Activated T-cell treated with anti-CD3 and anti-CD28 coated beads for 24 hours (primary cell): Measurements from ENCODE around the gene WDR64.

Experiments used
- DNase-seq: peaks from one replicate; pipeline ENCODE4 v3.0.0-alpha.2; 2020; ENCODE audit warnings: low read depth

Gene WDR64

DNA sequence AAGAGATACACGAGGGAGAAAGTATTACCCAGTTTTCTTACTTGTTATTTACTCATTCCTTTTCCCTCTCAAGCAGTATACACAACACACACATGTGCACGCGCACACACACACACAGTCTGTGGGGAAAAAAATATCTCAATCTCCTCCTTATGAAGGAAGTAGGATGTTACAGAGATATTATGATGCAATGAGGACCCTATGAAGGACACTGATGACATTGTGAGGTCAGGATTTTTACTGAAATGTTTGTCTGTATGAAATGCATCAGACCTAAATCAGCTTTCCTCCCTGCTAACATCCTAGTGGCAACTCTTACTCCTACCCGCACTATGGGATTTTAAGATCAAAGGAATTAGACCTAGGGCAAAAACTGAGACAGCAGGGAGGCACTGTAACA lies at the start of gene WDR64:
WDR64 (plus strand) TSS at position 270 of the 400 bp plus-strand sequence. CDS start 204 bp downstream, outside the sequence.
- DNase-seq: no peak

DNA sequence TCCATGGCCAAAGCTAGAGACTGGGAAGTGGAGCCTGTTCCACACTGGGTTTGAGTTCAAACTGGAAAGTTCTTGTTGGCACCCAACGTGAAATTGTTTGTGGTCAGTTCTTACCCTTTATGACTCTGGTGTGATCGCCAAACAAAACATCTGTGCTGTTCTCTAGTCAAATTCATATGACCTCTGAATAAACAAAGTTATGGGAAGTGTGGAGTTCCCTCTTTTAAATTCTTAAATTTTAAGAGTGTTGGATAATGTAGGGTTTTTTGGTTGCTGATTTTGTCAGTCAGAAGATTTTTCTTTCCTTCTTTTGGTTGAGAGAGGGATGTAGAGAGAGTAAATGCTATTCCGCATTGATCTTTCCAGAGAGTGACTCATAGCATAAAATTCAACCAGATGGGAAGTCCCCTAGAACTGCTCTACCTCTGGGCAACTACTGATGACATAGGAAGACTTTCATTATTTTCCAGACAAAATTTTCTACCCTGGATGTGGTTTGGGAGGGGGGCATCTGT lies 48.3 kb upstream of the WDR64 start:
- DNase-seq: no peak

DNA sequence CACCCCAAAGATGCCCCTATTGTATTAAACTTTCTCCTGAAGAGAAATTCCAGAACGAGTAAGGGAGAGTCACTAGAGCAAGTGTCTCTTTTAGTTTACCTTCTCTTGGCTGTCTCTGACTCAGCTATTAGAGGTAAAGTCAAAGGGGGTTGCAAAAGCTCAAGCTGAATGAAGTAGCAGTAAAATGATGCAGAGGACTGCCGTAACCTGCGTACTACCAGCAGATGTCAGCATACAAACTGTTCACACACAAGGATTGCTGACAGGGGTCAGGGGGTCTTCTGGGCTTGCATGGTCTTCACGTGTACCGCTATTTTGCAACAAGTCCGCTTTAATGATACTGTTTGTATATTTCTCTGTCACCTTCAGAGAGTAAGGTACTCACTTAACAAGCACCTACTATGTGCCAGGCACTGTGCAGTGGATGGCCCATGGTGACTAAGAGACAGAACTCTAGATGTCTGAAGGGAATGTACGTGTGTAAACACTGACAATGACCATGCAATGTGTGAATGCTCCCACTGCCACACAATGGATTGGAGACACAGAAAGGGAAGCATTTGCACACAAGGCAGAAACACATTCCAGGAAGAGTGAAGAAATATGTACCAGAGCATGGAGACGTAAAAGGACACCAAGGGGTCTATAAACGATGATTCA lies 46.8 kb upstream of the WDR64 start:
- no peak for DNase-seq

DNA sequence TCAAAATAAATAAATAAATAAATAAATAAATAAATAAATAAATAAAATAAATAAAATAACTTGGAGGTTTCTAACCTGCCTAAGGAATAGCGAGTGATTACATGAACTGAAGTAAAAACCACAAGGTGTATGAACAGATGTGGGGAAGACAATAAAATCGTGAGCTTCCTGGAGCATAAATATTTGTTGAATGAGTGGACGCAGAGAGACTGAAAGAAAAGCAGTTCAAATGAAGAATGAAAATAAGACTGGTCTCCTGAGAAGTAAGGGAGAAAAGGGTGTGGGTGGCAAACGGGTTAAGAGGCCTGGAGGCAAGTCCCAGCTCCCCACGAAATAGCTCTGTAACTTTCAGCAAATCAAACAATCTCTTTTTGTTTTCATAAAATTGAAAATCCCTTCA lies 45.5 kb upstream of the WDR64 start:
- DNase-seq: no peak

DNA sequence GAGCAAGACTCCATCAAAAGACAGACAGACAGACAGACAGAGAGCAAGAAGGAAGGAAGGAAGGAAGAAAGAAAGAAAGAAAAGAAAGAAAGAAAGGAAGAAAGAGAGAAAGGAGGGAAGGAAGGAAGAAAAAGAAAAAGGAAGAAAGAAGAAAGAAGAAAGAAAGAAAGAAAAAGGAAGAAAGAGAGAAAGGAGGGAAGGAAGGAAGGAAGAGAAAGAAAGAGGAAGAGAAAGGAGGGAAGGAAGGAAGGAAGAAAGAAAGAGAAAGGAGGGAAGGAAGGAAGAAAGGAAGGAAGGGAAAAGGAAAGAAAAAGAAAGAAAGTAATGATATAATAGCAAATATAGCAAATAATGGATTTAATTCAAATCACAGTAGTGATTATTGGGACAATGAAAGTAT lies 44.6 kb upstream of the WDR64 start:
- no peak for DNase-seq

DNA sequence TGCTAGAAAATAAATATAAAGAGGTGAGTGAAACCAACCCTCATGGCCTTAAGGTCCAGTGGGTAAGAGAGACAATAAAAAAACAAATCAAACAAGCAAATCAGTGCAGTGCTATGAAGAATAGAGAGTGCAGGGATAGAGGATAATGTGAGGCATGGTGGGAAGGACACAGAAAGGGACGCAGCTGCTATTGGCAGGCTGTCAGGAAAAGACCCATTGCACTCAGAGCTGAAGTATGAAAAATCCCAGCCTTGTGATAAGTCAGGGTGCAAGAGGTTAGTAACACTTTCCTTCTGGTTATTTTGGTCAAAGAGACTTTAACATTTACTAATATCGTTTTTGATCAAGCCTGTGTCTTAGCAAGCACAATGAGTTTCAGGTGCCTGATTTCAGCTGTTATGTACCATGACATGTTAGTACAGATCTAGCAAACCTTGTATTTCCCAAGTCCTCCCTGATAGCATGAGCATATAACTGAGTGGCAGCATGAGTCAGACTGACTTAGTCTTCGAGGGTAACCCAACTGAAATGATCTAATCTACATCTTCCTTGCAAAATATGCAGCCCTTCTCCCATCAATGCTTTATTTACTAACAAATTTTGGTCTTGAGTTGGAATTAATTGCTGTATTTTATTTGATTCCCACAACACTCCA lies 43.6 kb upstream of the WDR64 start:
- DNase-seq: no peak

DNA sequence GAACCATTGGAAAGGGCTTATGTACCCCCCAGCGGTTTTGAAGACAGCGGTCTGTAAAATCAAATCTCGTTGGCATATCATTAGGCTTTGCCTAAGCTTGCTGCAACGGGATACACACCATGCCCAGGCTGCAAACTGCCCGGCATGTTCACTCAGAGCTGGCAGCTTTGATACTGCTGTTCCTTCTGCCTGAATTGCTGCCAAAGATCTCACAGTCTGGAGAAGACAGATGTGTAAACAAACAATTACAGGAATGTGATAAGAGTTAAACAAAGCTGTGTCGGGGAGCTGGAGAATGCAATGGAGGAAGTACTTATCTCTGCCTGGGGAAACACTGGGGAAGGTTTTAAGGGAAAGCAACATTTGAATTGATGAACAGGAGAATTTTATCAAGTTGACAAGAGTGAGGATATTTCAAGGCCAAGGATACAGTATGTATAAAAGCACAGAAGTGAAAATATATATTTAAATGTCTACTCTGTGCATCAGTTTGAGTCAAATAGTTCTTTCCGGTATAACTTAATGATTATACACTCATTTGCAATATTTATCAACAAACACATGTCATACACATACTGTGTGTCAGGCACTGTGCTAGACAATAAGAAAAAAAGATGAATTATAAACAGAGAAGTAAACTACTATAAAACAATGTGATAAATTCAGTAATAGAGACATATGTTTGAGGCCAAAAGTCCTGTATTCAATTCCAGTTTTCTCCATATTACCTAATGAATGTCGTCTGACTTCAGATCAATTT lies 41.8 kb upstream of the WDR64 start:
- no peak for DNase-seq

DNA sequence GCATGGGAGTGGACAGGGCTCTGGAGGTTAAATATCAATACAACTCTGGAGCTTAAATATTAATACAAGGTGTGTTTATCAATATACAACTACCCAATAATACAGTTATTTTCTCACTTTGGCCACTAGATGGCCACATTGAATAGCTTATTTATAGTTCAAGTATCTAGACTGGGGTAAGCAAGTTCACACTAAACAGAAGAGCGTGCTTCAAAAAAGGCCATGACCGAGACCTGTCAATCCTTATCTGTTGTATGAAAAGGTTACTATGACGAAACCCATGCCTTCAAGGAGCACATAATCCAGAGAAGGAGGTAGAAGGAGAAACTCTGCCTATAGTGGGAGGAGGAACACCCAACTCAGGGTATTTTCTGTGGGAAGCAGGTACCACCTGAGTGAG lies 41.0 kb upstream of the WDR64 start:
- no peak for DNase-seq

DNA sequence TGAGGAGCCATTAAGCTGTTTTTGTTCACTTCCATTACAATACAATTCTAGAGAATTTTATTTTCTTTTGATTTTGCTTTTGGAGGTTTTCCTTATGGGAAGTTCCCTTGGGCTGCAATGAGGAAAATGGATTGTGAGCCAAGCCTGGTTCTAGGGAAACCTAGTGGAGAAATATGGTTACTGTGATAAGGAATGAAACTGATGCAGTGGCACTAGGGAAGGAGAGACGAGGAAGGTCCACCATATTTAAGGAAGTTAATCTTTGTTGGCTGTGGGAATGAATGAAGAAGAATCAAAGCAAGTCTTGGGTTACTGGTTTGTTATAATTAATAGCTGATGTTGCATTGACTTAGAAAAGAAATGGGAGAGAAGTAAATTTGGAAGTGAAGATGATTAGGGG lies 40.3 kb upstream of the WDR64 start:
- no peak for DNase-seq

DNA sequence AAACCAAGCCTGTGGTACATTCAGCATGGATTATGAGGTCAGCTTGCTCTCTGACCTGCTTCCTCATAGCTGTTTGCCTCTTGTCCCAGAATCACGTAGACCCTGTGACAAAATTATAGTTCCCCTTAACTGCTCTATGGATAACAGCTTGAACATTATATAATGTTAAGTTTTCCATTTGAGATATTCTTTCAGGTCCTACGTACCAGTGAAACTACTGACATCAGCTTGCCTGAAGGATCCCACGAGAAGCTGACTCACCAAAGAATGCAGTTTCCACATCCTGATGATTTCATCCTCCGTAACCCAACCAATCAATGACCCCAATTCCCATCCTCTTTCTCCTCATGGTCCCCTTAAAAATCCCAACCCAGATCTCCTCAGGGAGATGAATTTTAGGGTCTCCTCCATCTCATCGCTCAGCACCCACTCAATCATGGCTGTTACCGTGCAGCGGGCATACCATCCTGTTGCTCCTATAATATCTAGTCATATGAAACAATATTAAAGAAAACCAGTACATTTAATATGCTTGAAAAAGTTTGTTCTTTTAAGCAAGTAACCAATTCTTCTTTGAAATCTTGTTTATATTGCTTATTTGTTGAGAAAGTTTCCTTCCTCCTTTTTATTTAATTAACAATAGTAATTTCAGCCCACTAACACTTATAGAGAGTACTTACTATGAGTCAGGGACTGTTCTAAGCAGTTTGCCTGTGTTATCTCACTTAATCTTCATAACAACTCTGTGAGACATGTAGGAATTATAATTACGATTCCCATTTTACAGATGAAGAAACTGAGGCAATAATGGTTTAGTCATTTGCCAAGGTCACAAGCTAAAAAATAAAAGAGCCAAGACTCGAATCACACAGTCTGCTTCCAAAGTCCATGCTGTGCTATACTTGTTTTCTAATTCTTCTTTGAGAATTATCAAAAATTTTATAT lies 39.3 kb upstream of the WDR64 start:
- DNase-seq: no peak

DNA sequence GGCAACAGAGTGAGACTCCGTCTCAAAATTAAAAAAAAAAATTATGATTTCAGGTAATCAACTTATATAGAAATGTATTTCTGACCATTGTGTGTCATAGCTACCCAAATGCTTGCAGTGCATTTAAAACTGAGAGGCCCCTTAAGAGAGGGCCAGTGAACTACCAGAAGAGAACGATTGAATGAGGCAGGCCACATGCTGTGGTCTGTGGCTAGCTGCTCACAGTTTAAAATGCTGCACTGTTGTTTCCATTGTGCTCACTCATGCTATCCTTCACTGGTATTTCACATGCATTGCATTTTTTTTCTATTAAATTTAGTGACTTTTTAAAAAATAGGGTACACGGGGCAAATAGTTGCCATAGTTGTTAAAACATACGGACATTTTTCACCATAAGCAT lies 37.9 kb upstream of the WDR64 start:
- DNase-seq: no peak

DNA sequence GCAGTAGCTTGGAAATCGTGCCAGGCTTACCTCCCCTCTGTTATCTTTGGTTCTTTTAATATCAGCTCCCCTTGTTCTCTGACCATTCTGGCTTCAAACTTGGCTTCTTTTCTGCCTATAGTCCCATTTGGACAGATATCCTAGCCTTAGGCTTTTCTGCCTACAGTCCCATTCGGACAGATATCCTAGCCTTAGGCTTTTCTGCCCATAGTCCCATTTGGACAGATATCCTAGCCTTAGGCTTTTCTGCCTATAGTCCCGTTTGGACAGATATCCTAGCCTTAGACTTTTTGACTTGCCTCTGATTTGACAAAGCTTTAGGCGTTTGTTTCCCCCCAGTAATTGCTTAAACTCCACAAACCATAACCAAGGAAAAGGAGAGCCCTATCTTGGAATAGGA lies 37.5 kb upstream of the WDR64 start:
- no peak for DNase-seq

DNA sequence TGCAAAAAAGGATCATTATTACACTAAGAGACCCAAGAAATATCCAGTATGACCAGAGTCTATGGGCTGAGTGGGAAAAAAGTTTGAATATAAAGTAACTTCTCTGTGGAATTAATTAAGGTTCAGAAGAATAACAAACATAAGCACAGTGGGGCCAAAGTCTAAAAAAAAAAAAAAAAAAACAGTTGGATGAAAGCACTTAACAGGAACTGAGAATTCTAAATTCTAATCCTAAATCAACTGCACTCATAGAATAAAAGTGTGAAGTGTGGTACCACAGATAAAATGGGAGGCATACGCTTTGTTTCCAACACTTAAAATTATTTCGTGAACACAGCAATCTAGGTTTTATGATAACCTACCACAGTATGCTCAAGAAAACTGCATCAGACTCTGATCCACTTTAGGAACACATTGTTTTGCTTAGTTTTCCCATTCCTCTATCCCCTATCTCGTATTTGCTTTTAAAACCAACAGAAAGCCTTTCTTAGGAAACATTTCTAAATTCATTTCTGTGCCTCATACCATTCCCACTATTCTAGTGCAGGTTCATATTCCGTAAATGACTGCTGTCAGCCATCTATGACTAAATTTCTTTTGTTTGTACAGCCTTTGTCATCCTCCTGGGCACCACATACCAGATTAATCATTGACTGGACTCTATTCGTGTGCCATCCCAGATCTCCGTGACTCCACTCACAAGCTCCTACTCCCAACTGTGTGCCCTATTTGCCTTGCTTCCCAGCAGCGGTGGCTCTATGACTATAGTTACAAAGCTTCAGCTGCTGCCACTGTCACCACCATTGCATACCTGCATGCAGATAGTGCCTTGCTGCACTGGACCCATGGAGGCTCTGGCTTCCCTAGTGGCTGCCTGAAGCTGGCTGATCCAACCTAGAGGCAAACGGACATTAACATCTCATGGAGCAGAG lies 36.8 kb upstream of the WDR64 start:
- no peak for DNase-seq

DNA sequence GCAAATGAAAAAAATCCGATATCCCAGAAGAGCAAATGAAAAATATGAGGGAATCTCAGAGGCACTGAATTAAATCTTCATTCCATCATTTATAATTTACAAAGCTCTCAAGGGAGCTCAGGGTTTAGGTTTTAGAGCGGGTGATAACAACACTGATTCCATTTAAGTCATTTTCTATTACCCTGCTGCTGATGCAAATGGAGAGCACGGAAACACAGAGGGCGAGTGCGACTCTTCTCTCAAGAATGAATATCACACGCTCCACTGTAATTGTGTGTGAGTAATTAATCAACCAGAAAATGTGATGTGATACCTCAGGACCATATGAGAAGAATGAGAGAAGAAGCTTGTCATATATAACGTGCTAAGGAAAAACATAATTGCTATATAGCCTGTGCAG lies 34.7 kb upstream of the WDR64 start:
- DNase-seq: no peak

DNA sequence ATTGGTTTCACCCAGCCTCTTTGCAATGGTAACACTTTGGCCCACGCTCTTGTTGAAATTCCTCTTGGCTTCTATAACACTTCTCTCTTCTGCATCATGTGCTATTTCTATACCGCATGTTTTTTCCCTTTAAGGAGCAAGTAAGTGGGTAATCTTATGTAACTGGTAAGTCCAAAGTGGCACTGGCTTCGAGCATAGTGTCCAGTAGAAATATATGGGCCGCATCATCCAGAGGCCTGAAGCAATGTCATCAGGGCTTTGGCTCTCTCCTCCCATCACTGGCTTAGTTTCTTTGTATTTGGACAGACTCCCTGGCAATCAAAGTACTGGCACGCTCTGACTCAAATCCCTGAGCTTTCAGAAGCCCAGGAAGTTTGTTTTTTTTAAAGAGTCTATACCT lies 29.4 kb upstream of the WDR64 start:
- no peak for DNase-seq

DNA sequence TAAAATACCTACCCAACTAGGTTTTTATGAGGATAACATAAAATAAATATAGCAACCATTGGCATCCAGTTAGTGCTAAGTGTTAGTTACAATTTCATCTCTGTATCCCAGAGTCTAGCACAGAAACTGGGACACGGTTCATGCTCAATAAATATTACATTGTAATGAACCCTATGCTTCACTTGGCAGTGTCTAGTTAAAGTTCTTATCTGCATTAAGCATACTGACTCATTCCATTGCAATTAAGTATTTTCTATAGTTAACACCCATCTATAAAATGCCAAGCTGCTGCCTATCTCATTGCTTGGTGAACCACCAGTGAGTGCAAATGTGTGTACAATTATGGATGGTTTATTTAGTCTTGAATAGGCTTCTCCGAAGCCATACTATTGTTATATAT lies 27.1 kb upstream of the WDR64 start:
- no peak for DNase-seq

DNA sequence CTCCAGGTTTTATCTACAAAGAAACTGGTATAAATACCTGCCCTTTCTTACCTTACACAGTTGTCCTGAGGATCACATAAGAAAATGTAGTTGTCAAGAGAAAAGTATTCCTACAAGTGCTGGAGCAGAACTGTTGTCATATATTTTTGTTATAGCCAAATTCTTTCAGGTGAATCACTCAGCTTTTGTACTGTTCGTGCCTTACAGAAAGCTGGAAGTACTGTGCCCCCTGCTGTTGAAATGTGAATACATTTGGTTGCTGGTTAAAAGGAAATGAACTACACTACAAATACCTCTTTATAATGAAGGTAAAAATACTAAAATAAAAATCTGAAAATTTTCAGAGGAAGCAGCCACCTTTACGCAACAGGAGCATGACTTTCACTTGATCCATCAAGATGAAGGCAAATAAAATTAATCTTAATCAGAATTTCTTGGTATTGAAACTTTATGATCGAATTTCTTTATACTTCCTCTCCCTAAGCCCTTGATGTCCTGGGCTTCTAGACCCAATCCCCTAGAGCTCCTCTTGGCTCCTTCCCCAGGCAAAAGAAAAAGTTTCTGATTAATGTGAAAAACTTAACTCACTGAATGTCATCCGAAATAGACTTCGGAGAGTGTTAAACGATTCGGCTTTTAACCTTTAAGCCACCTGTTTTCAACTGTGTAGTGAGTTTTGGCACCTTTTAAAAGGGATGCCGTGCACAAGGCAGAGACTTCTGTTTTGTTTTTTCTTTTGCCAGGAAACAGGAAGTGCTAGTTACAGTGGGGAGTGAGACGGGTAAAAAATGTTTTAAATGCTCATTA lies 24.4 kb upstream of the WDR64 start:
- DNase-seq: no peak

DNA sequence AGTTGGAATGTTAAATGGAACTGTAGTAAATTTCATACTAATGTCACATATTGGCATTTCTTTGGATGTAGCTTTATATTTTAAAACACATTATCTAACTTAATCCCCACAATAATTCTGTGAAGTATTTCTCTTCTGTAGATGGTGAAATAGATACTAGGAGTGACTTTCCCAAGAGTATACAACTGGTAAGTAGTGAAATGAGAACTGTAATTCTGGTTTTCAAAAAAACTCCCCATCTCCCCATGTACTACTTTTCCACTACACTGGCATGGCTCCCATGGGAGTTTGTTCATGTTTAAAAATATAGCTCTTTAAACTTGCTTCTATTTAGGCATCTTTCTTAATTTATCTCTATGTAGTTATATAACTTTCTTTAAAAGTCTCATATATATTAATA lies 22.1 kb upstream of the WDR64 start:
- DNase-seq: no peak

DNA sequence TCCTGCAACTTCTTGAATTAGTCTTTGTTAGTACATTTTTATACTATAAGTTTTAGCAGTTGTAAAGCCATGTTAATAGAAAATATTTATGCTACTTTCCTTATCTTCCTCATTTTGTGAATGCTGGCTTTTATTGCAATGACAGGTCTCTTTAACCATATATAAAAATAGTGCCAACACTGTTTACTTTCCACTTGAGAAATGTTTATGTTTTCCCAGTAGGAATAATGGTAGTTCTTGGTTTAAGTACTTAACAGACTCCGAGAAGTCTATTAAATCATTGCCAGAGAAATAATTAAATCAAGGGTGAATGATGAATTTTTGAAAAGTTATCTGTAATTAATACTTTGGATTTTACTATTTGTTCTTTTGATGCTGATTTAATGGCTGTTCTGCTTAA lies 21.6 kb upstream of the WDR64 start:
- no peak for DNase-seq

DNA sequence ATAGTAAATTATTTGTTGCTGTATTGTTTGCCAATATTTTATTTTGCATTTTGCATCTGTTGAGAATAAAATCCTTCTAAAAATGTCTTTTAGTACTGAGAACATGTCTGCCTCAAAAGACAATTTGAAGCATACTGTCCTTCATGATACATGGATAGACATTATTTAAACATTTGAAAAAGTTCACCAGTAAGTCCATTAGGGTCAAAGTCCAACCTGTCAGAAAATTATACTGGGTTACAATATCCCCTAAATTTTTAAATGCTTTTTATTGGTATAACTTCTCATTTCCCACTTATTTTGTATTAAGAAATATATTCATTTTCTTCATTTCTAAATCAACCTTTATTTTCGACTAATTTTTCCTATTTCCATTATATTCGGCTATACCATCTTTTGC lies 21.2 kb upstream of the WDR64 start:
- no peak for DNase-seq
